GM13976 (cell line): ENCODE results near the gene CLEC3B.
"Not testable (repeated sequence)": the region's sequence is repeated elsewhere in the genome, so short reads cannot be mapped to it uniquely, and the experiment has no call there.

Source experiments
- DNase-seq: peaks from one replicate; pipeline ENCODE4 v3.0.0; 2012; ENCODE audit warnings: low spot score
- in situ Hi-C: fragments of 300-500 bp; cut with MboI; formaldehyde crosslinking; loops from one replicate; pipeline ENCODE4 v1.12.0; 2022; ENCODE audit warnings: low sequenced_read_pairs, mixed read lengths, inconsistent platforms; ENCODE audit not compliant: unreplicated experiment
- TF ChIP-seq, protein P1 (sequence below): IDR thresholded peaks from 2 replicates; pipeline ENCODE4 v1.5.1; 2012; ENCODE audit warnings: borderline replicate concordance, mild to moderate bottlenecking; ENCODE audit not compliant: insufficient read depth; ENCODE audit errors: extremely low read depth, missing control alignments, control extremely low read depth

Gene CLEC3B, protein sequence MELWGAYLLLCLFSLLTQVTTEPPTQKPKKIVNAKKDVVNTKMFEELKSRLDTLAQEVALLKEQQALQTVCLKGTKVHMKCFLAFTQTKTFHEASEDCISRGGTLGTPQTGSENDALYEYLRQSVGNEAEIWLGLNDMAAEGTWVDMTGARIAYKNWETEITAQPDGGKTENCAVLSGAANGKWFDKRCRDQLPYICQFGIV

DNA sequence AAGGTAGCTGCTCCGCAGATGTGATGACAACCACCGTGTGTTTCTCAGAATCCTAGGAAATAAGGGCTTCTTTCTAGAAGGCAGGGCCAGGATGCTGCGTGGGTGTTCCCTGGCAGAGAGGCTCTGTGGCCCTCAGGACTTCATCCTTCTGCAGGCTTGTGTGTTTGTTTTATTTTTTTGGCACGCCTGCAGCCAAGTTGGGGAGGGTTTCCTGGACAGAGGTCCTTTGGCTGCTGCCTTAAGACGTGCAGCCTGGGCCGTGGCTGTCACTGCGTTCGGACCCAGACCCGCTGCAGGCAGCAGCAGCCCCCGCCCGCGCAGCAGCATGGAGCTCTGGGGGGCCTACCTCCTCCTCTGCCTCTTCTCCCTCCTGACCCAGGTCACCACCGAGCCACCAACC, at the start of gene CLEC3B:
TSS of gene CLEC3B (plus strand) at position 266 of the 400 bp plus-strand sequence. CDS start at position 326, 60 bp downstream.
- no peak for DNase-seq
- in situ Hi-C loops = loop anchor here (25.0 kb wide), 1 partner anchor 636 kb away; no protein-coding TSS in a partner anchor
- TF ChIP-seq, protein P1, sequence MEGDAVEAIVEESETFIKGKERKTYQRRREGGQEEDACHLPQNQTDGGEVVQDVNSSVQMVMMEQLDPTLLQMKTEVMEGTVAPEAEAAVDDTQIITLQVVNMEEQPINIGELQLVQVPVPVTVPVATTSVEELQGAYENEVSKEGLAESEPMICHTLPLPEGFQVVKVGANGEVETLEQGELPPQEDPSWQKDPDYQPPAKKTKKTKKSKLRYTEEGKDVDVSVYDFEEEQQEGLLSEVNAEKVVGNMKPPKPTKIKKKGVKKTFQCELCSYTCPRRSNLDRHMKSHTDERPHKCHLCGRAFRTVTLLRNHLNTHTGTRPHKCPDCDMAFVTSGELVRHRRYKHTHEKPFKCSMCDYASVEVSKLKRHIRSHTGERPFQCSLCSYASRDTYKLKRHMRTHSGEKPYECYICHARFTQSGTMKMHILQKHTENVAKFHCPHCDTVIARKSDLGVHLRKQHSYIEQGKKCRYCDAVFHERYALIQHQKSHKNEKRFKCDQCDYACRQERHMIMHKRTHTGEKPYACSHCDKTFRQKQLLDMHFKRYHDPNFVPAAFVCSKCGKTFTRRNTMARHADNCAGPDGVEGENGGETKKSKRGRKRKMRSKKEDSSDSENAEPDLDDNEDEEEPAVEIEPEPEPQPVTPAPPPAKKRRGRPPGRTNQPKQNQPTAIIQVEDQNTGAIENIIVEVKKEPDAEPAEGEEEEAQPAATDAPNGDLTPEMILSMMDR = no peak

DNA sequence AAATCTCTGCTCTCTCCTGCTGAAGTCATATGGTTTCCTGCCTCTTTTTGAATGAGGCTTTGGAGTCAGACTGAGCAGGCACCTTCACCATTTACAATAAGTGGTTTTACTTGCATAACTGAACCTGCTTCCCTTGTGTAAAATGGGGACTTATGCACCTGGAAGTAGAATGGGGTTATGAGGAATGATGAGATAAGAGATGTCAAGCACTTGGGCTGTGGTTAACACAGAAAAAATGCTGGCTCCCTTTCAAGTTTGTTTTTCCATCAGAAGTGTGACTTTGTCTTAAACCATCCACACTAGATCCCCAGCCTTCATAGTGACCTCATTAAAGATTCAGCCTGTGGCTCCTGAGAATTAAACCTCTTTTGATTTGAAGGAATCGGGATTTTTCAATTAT, 44.9 kb upstream of the CLEC3B start:
- in situ Hi-C loops = no loop called here
- TF ChIP-seq, protein P1 = no peak
- DNase-seq = no peak

DNA sequence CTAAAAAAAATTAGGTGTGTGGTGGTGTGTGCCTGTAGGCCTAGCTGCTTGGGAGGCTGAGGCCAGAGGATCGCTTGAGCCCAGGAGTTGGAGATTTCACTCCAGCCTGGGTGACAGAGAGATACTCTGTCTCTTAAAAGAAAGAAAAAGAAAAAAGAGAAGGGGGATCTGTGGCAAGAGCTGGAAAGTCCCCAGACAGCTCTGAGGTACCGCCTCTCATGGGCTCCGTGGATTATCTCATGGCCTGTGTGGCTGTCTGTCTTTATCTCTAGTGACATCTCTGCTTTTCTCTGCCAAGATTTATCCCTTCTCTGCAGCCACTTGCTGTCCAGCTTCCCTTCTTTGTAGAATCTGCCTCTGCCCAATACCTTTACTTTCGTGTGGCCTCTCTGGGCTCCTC, 44.4 kb upstream of the CLEC3B start:
- in situ Hi-C loops = no loop called here
- peak; percentile 51 for DNase-seq
- TF ChIP-seq, protein P1 = no peak

DNA sequence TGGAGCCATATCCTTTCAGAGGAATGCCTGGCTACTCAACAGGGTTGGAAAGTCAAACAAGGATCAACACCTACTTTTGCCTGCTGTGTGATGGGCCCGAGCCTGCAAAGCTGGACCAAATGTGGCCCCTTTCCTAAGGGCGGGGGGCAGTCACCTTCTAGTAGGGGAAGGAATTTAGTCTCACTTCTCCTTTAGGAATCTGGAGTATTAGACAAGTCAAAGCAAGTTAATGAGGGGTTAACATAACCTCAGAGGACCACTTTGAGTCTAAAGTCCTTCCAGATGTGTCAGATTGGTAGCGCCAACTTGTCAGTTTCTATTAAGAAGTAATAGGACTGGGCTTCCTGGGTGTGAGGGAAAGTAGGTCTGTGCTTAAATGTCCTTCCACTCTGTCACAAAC, 43.3 kb upstream of the CLEC3B start:
- no peak for DNase-seq
- TF ChIP-seq, protein P1 = no peak
- in situ Hi-C loops = no loop called here

DNA sequence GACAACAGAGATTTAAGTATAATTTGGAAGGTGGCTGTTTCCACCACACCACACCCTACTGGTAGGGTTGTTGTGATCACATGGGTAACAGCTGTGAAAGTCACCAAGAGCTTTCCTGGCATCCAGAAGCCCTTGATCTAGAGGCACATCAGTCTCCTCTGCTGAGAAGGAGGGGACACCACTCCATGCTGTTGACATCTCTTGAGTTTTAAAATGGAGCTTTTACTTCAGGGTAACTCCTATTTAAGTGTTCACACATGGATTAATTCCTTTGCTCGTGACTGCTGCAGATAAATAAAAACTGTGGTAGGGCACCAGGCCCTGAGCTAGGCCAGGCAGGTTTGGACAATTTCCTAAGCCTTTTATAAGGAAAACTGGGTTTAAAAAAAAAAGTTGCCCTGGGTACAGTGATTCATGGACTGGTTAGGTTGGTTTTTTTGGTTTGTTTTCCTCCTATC, 42.6 kb upstream of the CLEC3B start:
- no peak for DNase-seq
- in situ Hi-C loops = no loop called here
- TF ChIP-seq, protein P1 = no peak

DNA sequence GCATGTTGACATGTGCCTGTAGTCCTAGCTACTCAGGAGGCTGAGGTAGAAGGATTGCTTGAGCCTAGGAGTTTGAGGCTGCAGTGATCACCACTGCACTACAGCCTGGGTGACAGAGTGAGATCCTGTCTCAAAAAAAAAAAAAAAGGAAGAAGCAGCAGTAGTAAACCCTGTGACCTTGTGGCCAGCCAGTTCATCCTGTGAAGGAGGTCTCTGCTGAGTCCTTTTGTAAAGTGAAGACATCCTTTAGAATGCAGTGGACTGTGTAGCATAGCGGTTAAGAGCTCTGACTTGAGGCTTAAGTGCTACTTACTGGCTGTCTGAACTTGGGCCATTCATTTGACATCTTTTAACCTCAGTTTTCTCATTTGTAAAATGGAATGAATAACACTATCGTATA, 41.8 kb upstream of the CLEC3B start:
- in situ Hi-C loops = no loop called here
- DNase-seq = peak; percentile 49
- TF ChIP-seq, protein P1 = no peak

DNA sequence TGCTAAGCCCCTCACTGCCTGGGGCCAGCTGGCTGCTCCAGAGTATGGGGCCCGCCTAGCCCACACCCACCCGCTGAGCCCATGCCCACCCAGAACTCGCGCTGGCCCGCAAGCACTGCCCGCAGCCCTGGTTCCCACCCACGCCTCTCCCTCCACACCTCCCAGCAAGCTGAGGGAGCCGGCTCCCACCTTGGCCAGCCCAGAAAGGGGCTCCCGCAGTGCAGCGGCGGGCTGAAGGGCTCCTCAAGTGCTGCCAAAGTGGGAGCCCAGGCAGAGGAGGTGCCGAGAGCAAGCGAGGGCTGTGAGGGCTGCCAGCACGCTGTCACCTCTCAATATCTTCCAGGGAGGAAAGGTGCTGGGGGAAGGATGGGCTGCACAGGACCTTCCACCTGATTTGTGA, 39.8 kb upstream of the CLEC3B start:
- in situ Hi-C loops, DNase-seq: not testable (repeated sequence)
